CD4-positive, alpha-beta memory T cell (primary cell): ENCODE measurements around the gene LHX6. TPM values are rescaled to one million over a fixed set of nuclear protein-coding genes. Genes with fewer than 3 reads are reported as not detected.

Experiments used
- CTCF ChIA-PET: fragments of 350-600 bp; sonication (Branson Sonifier 250); formaldehyde crosslinking; loops from one replicate; lab custom pipeline; 2021; ENCODE audit warnings: inconsistent platforms; ENCODE audit not compliant: partially characterized antibody; lab: Charles Lee
- POLR2A ChIA-PET: fragments of 350-600 bp; sonication (Branson Sonifier 250); formaldehyde crosslinking; loops from one replicate; lab custom pipeline; 2021; ENCODE audit not compliant: partially characterized antibody; lab: Charles Lee
- DNase-seq, 5 donors: peaks; one replicate each; pipeline versions ENCODE4 v3.0.0 to v3.0.0-alpha.2; 2020 to 2022; ENCODE audit warnings: mixed read lengths in 1 of 5
- H3K27ac ChIP-seq: one replicate; pipeline ENCODE4 v1.7.0; 2013; ENCODE audit warnings: low read depth, low read length
- H3K27me3 ChIP-seq: 2 replicates; pipeline ENCODE4 v1.7.0; 2013; ENCODE audit warnings: mild to moderate bottlenecking, low read length, moderate library complexity; ENCODE audit not compliant: insufficient read depth
- H3K36me3 ChIP-seq: 2 replicates; pipeline ENCODE4 v1.7.0; 2013; ENCODE audit warnings: mild to moderate bottlenecking, low read length, moderate library complexity; ENCODE audit not compliant: insufficient read depth
- H3K4me1 ChIP-seq: 2 replicates; pipeline ENCODE4 v1.7.0; 2013; ENCODE audit warnings: mild to moderate bottlenecking, low read length, moderate library complexity; ENCODE audit not compliant: insufficient read depth
- H3K4me3 ChIP-seq, 2 donors: one replicate each; pipeline ENCODE4 v1.7.0; 2013; ENCODE audit warnings: low read length in 2 of 2, mild to moderate bottlenecking in 1 of 2
- H3K9me3 ChIP-seq, 2 donors: one replicate each; pipeline ENCODE4 v1.7.0; 2013; ENCODE audit warnings: low read length in 2 of 2, control low read depth in 1 of 2; ENCODE audit not compliant: control insufficient read depth in 1 of 2
- H3K27ac Mint-ChIP-seq, 7 donors: one replicate each; pipeline ENCODE4 v1.8.0; 2020 to 2021; ENCODE audit warnings: mixed read lengths in 7 of 7, mild to moderate bottlenecking in 6 of 7, inconsistent platforms in 3 of 7, moderate library complexity in 3 of 7
- H3K27me3 Mint-ChIP-seq, 2 donors: one replicate each; pipeline ENCODE4 v1.8.0; 2020 to 2021; ENCODE audit warnings: mixed read lengths in 2 of 2
- H3K36me3 Mint-ChIP-seq, 2 donors: one replicate each; pipeline ENCODE4 v1.8.0; 2020 to 2021; ENCODE audit warnings: mixed read lengths in 2 of 2, inconsistent platforms in 1 of 2, mild to moderate bottlenecking in 1 of 2
- H3K4me1 Mint-ChIP-seq, 4 donors: one replicate each; pipeline ENCODE4 v1.8.0; 2020 to 2021; ENCODE audit warnings: mixed read lengths in 4 of 4, mild to moderate bottlenecking in 1 of 4
- H3K4me3 Mint-ChIP-seq, 8 donors: one replicate each; pipeline ENCODE4 v1.8.0; 2020 to 2021; ENCODE audit warnings: mixed read lengths in 8 of 8, mild to moderate bottlenecking in 7 of 8, moderate library complexity in 6 of 8, inconsistent platforms in 3 of 8
- H3K9me3 Mint-ChIP-seq, 8 donors: one replicate each; pipeline ENCODE4 v1.8.0; 2020 to 2021; ENCODE audit warnings: mixed read lengths in 8 of 8, mild to moderate bottlenecking in 5 of 8, inconsistent platforms in 3 of 8, moderate library complexity in 1 of 8
- intact Hi-C: fragments of 100-400 bp; cut with micrococcal nuclease; formaldehyde crosslinking; loops from one replicate; pipeline ENCODE4 v1.15.1; 2023
- polyA plus RNA-seq, 2 donors: library from polyadenylated mRNA; unstranded; fragments of 300-500 nt; fragmentation: Illumina TruSeq; gene quantifications; one replicate each; pipeline ENCODE4 v1.2.3, GENCODE V29; 2021
- total RNA-seq, 2 experiments: library from RNA; stranded (reverse); gene quantifications; one replicate each; pipeline ENCODE4 v1.2.3, GENCODE V29; 2021

The LHX6 gene
- total and polyA plus RNA-seq, 4 experiments from 2014 or later, result not detected

- no peak for DNase-seq
- no peaks in the 10 kb centered on the region for H3K36me3 ChIP-seq
- H3K27me3 ChIP-seq, result no peaks in the 10 kb centered on the region
- H3K27ac Mint-ChIP-seq, result peak overlapping the region in 1 of 7 donors; percentile 23
- no peak overlapping the region for H3K4me3 ChIP-seq
- no peaks in the 10 kb centered on the region for H3K4me1 ChIP-seq
- H3K27me3 Mint-ChIP-seq, result peaks cover 2 to 7% of the 10 kb centered on the region in 2 donors
- H3K4me3 Mint-ChIP-seq, result no peak overlapping the region
- no peak overlapping the region for H3K27ac ChIP-seq
- intact Hi-C loops, result no loop called here
- ChIA-PET CTCF (no interaction called here), POLR2A (no interaction called here)
- H3K9me3 ChIP-seq, result no peaks in the 10 kb centered on the region
- no peaks in the 10 kb centered on the region for H3K36me3 Mint-ChIP-seq
- H3K4me1 Mint-ChIP-seq, result no peaks in the 10 kb centered on the region
- H3K9me3 Mint-ChIP-seq, result peaks cover 0 to 2% (median 0%) of the 10 kb centered on the region in 8 donors
Measured at GRCh38 chr9:122197882-122198281, 30.9 kb downstream of the LHX6 start.

- no peaks in the 10 kb centered on the region for H3K36me3 ChIP-seq
- intact Hi-C loops, result no loop called here
- no peak for DNase-seq
Measured at GRCh38 chr9:122197426-122197825, 31.3 kb downstream of the LHX6 start.

DNA sequence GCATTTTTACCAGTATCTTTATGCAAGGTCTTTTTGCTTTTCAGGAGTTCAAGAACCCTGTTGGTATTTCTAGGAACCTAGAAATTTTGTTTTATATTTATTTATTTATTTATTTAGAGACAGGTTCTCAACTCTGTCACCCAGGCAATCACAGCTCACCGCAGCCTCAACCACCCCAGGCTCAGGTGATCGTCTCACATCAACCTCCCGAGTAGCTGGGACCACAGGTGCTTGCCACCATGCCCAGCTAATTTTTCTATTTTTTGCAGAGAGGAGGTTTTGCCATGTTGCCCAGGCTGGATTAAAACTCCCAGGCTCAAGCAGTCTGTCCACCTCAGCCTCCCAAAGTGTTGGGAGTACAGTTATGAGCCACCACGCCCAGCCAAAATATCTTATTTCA is 32.9 kb downstream of the LHX6 start:
- H3K4me3 Mint-ChIP-seq, result no peak overlapping the region
- H3K4me1 ChIP-seq, result no peaks in the 10 kb centered on the region
- CTCF ChIA-PET, result no interaction called here

More at GRCh38 chr9:122197426-122197825, 31.3 kb downstream of the LHX6 start:
- H3K36me3 Mint-ChIP-seq, result no peaks in the 10 kb centered on the region
- peaks cover 0 to 2% (median 0%) of the 10 kb centered on the region in 8 donors for H3K9me3 Mint-ChIP-seq
- no peaks in the 10 kb centered on the region for H3K9me3 ChIP-seq
- peaks cover 2 to 7% of the 10 kb centered on the region in 2 donors for H3K27me3 Mint-ChIP-seq
- H3K27ac ChIP-seq, result no peak overlapping the region
- no peaks in the 10 kb centered on the region for H3K4me1 ChIP-seq
- H3K27me3 ChIP-seq, result no peaks in the 10 kb centered on the region
- H3K27ac Mint-ChIP-seq, result peak overlapping the region in 1 of 7 donors; percentile 13
- no peaks in the 10 kb centered on the region for H3K4me1 Mint-ChIP-seq
- POLR2A ChIA-PET, result no interaction called here
- no peak overlapping the region for H3K4me3 ChIP-seq
- no peak overlapping the region for H3K4me3 Mint-ChIP-seq
- CTCF ChIA-PET, result no interaction called here

DNA sequence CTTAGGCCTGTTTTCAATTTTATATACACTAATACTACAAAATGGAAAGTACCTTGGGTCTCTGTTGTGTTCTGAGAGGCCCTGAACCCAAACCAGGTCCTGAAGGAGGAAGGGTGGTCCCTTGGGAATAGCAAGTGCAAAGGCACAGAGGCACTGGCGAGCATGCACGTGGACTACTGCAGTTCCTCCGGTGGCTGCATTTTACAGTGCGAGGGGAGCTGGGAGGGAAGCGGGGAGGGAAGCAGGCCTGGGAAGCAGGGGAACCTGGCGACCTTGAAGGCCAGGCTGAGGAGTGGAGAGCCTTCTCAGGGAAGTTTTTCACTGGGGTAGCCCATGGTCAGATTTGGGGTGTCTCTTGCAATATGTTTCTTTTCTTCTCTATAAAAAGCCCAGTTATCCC is 35.1 kb downstream of the LHX6 start:
- intact Hi-C loops, result no loop called here
- no peaks in the 10 kb centered on the region for H3K4me1 ChIP-seq
- no peak overlapping the region for H3K4me3 Mint-ChIP-seq
- H3K27me3 ChIP-seq, result no peaks in the 10 kb centered on the region
- H3K27ac ChIP-seq, result no peak overlapping the region
- POLR2A ChIA-PET, result no interaction called here
- peaks cover 2 to 5% of the 10 kb centered on the region in 2 donors for H3K27me3 Mint-ChIP-seq
- CTCF ChIA-PET, result no interaction called here
- no peaks in the 10 kb centered on the region for H3K9me3 ChIP-seq
- H3K27ac Mint-ChIP-seq, result no peak overlapping the region
- no peak for DNase-seq
- H3K4me3 ChIP-seq, result no peak overlapping the region
- no peaks in the 10 kb centered on the region for H3K4me1 Mint-ChIP-seq
- no peaks in the 10 kb centered on the region for H3K9me3 Mint-ChIP-seq
- H3K36me3 Mint-ChIP-seq, result no peaks in the 10 kb centered on the region
- H3K36me3 ChIP-seq, result no peaks in the 10 kb centered on the region

More for the DNA sequence above, 32.9 kb downstream of the LHX6 start:
- Mint-ChIP-seq H3K4me1 (no peaks in the 10 kb centered on the region), H3K27me3 (peaks cover 2 to 7% of the 10 kb centered on the region in 2 donors), H3K9me3 (no peaks in the 10 kb centered on the region), H3K36me3 (no peaks in the 10 kb centered on the region), H3K27ac (no peak overlapping the region)
- Histone ChIP-seq H3K36me3 (no peaks in the 10 kb centered on the region), H3K27me3 (no peaks in the 10 kb centered on the region), H3K27ac (no peak overlapping the region), H3K9me3 (no peaks in the 10 kb centered on the region), H3K4me3 (no peak overlapping the region)
- DNase-seq, result no peak
- intact Hi-C loops, result no loop called here
- POLR2A ChIA-PET, result no interaction called here

GRCh38 chr9:122192914-122193525 is 35.7 kb downstream of the LHX6 start:
- Mint-ChIP-seq H3K27me3 (peaks cover 2 to 4% of the 10 kb centered on the region in 2 donors), H3K4me3 (no peak overlapping the region), H3K9me3 (no peaks in the 10 kb centered on the region), H3K27ac (no peak overlapping the region), H3K36me3 (no peaks in the 10 kb centered on the region), H3K4me1 (no peaks in the 10 kb centered on the region)
- Histone ChIP-seq H3K9me3 (no peaks in the 10 kb centered on the region), H3K4me1 (no peaks in the 10 kb centered on the region), H3K27ac (no peak overlapping the region), H3K27me3 (no peaks in the 10 kb centered on the region), H3K4me3 (no peak overlapping the region), H3K36me3 (no peaks in the 10 kb centered on the region)
- no peak for DNase-seq
- intact Hi-C loops, result no loop called here
- ChIA-PET POLR2A (no interaction called here), CTCF (no interaction called here)

GRCh38 chr9:122192261-122192875 is 36.4 kb downstream of the LHX6 start:
- Histone ChIP-seq H3K27me3 (no peaks in the 10 kb centered on the region), H3K4me1 (no peaks in the 10 kb centered on the region), H3K4me3 (no peak overlapping the region), H3K9me3 (no peaks in the 10 kb centered on the region), H3K27ac (no peak overlapping the region), H3K36me3 (no peaks in the 10 kb centered on the region)
- Mint-ChIP-seq H3K27me3 (peaks cover 2 to 4% of the 10 kb centered on the region in 2 donors), H3K4me1 (no peaks in the 10 kb centered on the region), H3K9me3 (no peaks in the 10 kb centered on the region), H3K36me3 (no peaks in the 10 kb centered on the region), H3K27ac (no peak overlapping the region), H3K4me3 (no peak overlapping the region)
- ChIA-PET CTCF (no interaction called here), POLR2A (no interaction called here)
- DNase-seq, result no peak
- intact Hi-C loops, result no loop called here

DNA sequence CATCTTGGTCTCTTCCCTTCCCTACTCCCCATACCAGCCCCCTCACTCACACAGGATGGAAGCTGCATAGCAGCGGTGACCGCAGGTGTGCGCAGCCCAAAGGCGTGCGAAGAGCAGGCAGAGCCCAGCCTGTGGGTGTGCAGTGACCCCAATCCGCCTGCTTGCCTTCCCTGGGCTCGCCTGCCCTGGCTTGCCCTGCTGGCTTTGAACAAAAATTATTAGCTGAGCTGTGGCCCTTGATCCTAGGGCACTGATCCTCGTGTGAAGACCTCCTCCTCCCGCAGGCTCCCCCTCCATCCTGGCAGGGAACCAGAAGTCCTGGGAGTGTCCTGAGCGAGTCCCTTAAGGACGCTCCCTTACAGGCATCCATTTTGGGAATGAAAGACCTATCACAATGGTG is 37.2 kb downstream of the LHX6 start:
- CTCF ChIA-PET, result no interaction called here
- no peak overlapping the region for H3K4me3 ChIP-seq
- Mint-ChIP-seq H3K4me1 (no peaks in the 10 kb centered on the region), H3K27me3 (peaks cover 0 to 2% of the 10 kb centered on the region in 2 donors), H3K4me3 (no peak overlapping the region), H3K36me3 (no peaks in the 10 kb centered on the region), H3K9me3 (no peaks in the 10 kb centered on the region), H3K27ac (no peak overlapping the region)
- no peak overlapping the region for H3K27ac ChIP-seq
- intact Hi-C loops, result no loop called here
- H3K9me3 ChIP-seq, result no peaks in the 10 kb centered on the region
- POLR2A ChIA-PET, result no interaction called here
- no peak for DNase-seq
- no peaks in the 10 kb centered on the region for H3K27me3 ChIP-seq
- H3K36me3 ChIP-seq, result no peaks in the 10 kb centered on the region
- no peaks in the 10 kb centered on the region for H3K4me1 ChIP-seq
